Ovary (tissue), 9 donors: ENCODE measurements around the gene VIPR2. TPM values are rescaled to one million over a fixed set of nuclear protein-coding genes. Genes with fewer than 3 reads are reported as not detected.
A peak's percentile ranks its signal among the peaks of the same experiment; 100 is the strongest.

Source experiments
- DNase-seq, 5 donors: peaks; one replicate each; pipeline ENCODE4 v3.0.0-alpha.2; 2019 to 2020
- H3K27ac ChIP-seq, 2 donors: fragments of 200-600 bp; one replicate each; pipeline versions ENCODE4 v1.5.1 to v1.8.0; 2019 to 2022
- H3K27me3 ChIP-seq: fragments of 200-600 bp; one replicate; pipeline ENCODE4 v1.8.0; 2022
- H3K36me3 ChIP-seq: fragments of 200-600 bp; sonication (generic); one replicate; pipeline ENCODE4 v1.5.1; 2019
- H3K4me1 ChIP-seq: one replicate; pipeline ENCODE4 v1.8.1; 2013; ENCODE audit warnings: mild to moderate bottlenecking, moderate library complexity; ENCODE audit not compliant: insufficient read depth
- H3K4me3 ChIP-seq: fragments of 200-600 bp; sonication (generic); one replicate; pipeline ENCODE4 v1.5.1; 2017
- H3K9me3 ChIP-seq, 2 donors: fragments of 200-600 bp in 1 of 2; sonication (generic) in 1 of 2; one replicate each; pipeline versions ENCODE4 v1.5.1 to v1.8.1; 2013 to 2019; ENCODE audit warnings: mild to moderate bottlenecking in 1 of 2, moderate library complexity in 1 of 2
- EP300 ChIP-seq: sonication (generic); formaldehyde crosslinking; IDR thresholded peaks from one replicate; pipeline ENCODE4 v1.6.1; 2017; ENCODE audit warnings: antibody characterized with exemption
- POLR2A ChIP-seq: fragments of 450-650 bp; IDR thresholded peaks from one replicate; pipeline ENCODE4 v1.6.1; 2017; ENCODE audit warnings: antibody characterized with exemption, mild to moderate bottlenecking, moderate library complexity
- WGBS, 3 donors: extraction: QIAGEN DNeasy Blood & Tissue Kit in 1 of 3; methylation state at CpG; one replicate each; pipeline versions ENCODE4 v1.1.5 to v1.1.7; 2013 to 2017; 5-methylcytosine and 5-hydroxymethylcytosine counted together
- intact Hi-C, 4 donors: fragments of 100-400 bp; cut with DNase I; formaldehyde crosslinking; loops; one replicate each; pipeline versions ENCODE4 v1.11.0 to v1.15.1; 2022 to 2023
- polyA plus RNA-seq, 2 donors: library from polyadenylated mRNA; stranded (reverse); fragments of 200-250 nt in 1 of 2; fragments of 350-450 nt in 1 of 2; fragmentation: Illumina TruSeq in 1 of 2; extraction: RNeasy Lipid Tissue Mini Kit (QIAGEN cat#74804) in 1 of 2; gene quantifications; one replicate each; pipeline ENCODE4 v1.2.3, GENCODE V29; 2013 to 2014
- total RNA-seq, 7 donors: library from RNA; depleted of rRNA in 2 of 7; stranded (reverse); fragments of >200 nt in 2 of 7; fragmentation: NEBNext Ultra II Directional in 3 of 7; extraction: Animal tissue kit (Norgen Biotek cat#: 25700) in 3 of 7; gene quantifications; one replicate each; pipeline versions ENCODE4 v1.1.0 to v1.2.4, GENCODE V29; 2016 to 2023
- TF ChIP-seq, protein P1 (sequence below), 3 donors: fragments of 450-650 bp in 2 of 3; fragments of 200-600 bp in 1 of 3; IDR thresholded peaks; one replicate each; pipeline versions ENCODE4 v1.5.1 to v1.8.0; 2016 to 2022; ENCODE audit warnings: antibody characterized with exemption in 3 of 3, mild to moderate bottlenecking in 1 of 3
- donor health status: DM: no; HTN: no; CAD: no; lungs with moderate emphysema.
- donor health status: DM: no; HTN: no; CAD: no.
- donor health status: Bipolar disorder and iron deficiency.
- donor health status: DM: yes; HTN: yes; CAD: no.
- donor health status: DM: no; HTN: no; CAD: no.
- donor health status: DM: yes; HTN: yes; CAD: no.

Gene VIPR2
- total and polyA plus RNA-seq, 9 donors = 3.6 to 18.0 (median 9.0) TPM

DNA sequence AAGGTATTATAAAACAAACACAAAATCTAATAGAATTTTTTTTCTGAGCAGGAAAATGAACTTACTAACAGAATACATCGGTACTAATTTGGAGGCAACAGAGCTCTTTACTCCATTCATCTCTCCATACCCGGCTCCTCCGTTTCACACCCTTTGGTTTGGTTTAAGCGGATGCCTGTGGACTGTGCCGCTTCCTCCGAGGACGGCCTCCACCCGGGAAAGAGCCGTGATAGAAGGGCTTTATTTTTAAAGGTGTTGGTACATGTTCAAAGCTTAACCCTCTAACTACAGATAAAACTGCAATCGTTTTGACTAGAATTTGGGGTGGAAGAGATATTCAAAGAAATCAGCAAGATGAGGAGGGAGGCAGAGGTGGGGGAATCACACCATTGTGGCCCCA is 1.9 kb downstream of the VIPR2 start:
- Histone ChIP-seq H3K36me3 (no peaks in the 10 kb centered on the region), H3K4me1 (peaks cover 4% of the 10 kb centered on the region), H3K9me3 (no peaks in the 10 kb centered on the region), H3K27ac (no peak overlapping the region), H3K27me3 (no peaks in the 10 kb centered on the region), H3K4me3 (no peak overlapping the region)
- peak in 1 of 5 donors; percentile 26 for DNase-seq
- TF ChIP-seq, protein P1, sequence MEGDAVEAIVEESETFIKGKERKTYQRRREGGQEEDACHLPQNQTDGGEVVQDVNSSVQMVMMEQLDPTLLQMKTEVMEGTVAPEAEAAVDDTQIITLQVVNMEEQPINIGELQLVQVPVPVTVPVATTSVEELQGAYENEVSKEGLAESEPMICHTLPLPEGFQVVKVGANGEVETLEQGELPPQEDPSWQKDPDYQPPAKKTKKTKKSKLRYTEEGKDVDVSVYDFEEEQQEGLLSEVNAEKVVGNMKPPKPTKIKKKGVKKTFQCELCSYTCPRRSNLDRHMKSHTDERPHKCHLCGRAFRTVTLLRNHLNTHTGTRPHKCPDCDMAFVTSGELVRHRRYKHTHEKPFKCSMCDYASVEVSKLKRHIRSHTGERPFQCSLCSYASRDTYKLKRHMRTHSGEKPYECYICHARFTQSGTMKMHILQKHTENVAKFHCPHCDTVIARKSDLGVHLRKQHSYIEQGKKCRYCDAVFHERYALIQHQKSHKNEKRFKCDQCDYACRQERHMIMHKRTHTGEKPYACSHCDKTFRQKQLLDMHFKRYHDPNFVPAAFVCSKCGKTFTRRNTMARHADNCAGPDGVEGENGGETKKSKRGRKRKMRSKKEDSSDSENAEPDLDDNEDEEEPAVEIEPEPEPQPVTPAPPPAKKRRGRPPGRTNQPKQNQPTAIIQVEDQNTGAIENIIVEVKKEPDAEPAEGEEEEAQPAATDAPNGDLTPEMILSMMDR (IDR thresholded peaks at IDR 0.05) = no peak
- no peak for TF ChIP-seq POLR2A
- no peak for TF ChIP-seq EP300
- intact Hi-C loops = loop anchor here in 1 of 4 donors (10.0 kb wide), 1 partner anchor 108 kb away; no protein-coding TSS in a partner anchor
- WGBS, 3 donors = 69 to 77% (median 75%) methylated on average over 10 of the region's 10 CpGs

DNA sequence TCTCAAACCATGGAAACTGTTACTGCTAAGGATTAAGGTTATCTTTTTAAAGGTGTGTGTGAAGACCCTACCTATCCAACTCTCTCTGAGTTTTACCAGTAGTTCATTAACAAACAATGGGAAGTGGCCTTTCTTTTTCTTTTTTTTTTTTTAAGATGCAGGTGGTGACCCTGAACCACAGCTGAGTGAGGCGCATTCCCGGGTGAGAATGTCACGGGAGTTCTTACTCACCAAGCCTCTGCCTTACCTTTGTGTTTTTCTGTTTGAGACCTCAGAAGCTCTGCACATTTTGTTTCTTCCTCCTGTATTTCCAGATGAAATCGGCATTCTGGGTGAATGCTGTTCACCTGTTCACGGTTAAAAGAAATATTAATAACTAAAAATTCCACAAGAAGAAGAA is 2.5 kb downstream of the VIPR2 start:
- no peak for DNase-seq
- WGBS, 3 donors = 89 to 94% (median 92%) methylated on average over 5 of the region's 5 CpGs
- TF ChIP-seq POLR2A (no peak), EP300 (no peak)
- TF ChIP-seq, protein P1 (IDR thresholded peaks at IDR 0.05) = no peak
- intact Hi-C loops = loop anchor here in 1 of 4 donors (10.0 kb wide), 1 partner anchor 107 kb away; no protein-coding TSS in a partner anchor
- H3K4me1 ChIP-seq = peaks cover 4% of the 10 kb centered on the region
- H3K36me3 ChIP-seq = no peaks in the 10 kb centered on the region
- no peaks in the 10 kb centered on the region for H3K9me3 ChIP-seq
- H3K4me3 ChIP-seq = no peak overlapping the region
- H3K27ac ChIP-seq = no peak overlapping the region
- H3K27me3 ChIP-seq = no peaks in the 10 kb centered on the region

DNA sequence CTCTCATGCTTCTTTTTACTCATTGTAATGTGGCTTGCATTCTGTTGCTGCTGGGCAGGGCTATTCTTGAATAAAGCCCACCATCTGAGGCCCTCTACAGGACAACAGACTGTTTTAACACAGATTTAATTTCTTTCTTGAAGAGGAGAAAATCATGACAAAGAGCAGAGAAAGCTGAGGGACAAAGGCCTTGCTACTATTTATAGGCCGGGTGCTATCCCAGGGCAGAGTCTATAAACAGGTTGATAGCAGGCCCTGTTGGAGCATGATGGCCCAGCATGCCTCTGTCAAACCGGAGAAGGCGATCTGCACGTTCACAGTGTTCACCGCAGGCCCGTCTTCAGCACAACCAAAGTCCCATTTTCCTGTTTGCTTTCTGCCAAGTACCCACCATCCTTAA is 3.0 kb downstream of the VIPR2 start:
- Histone ChIP-seq H3K36me3 (no peaks in the 10 kb centered on the region), H3K27me3 (no peaks in the 10 kb centered on the region), H3K4me1 (peaks cover 4% of the 10 kb centered on the region), H3K4me3 (no peak overlapping the region), H3K9me3 (no peaks in the 10 kb centered on the region), H3K27ac (no peak overlapping the region)
- TF ChIP-seq, protein P1 (IDR thresholded peaks at IDR 0.05) = no peak
- no peak for TF ChIP-seq POLR2A
- no peak for TF ChIP-seq EP300
- 80 to 86% (median 82%) methylated on average over 6 of the region's 6 CpGs for WGBS, 3 donors
- peak in 2 of 5 donors; percentile 10 to 23 for DNase-seq
- intact Hi-C loops = loop anchor here in 1 of 4 donors (10.0 kb wide), 1 partner anchor 107 kb away; no protein-coding TSS in a partner anchor

DNA sequence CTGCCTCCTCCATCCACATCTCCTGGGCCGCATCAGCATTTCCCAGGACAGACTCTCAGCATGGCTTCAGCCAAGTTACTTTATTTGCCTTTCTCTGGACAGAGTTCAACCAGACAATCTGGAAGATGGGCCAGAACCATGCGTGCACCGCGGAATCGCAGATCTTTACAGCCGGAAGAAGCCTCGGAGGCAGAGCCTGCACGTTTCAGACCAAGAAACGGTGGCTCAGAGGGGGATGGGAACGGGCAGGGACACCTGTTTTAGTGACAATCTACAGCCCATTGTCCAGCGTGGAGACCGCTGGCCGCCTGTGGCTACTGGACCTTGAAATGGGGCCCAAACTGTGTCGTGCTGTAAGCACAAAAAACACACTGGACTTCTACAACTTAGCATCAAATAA is 3.5 kb downstream of the VIPR2 start:
- Histone ChIP-seq H3K27ac (no peak overlapping the region), H3K4me3 (no peak overlapping the region), H3K36me3 (no peaks in the 10 kb centered on the region), H3K9me3 (no peaks in the 10 kb centered on the region), H3K4me1 (peaks cover 4% of the 10 kb centered on the region), H3K27me3 (no peaks in the 10 kb centered on the region)
- 91 to 93% (median 92%) methylated on average over 14 of the region's 14 CpGs for WGBS, 3 donors
- DNase-seq = peak in 2 of 5 donors; percentile 16 to 29
- intact Hi-C loops = loop anchor here in 1 of 4 donors (10.0 kb wide), 1 partner anchor 106 kb away; no protein-coding TSS in a partner anchor
- no peak for TF ChIP-seq EP300
- TF ChIP-seq, protein P1 (IDR thresholded peaks at IDR 0.05) = no peak
- TF ChIP-seq POLR2A = no peak
